Mammary epithelial cell (primary cell): Measurements from ENCODE around the gene CAP2.

Experiments used
- EZH2 ChIP-seq: IDR thresholded peaks from 2 replicates; pipeline ENCODE4 v1.6.1; 2012; ENCODE audit warnings: low read length, inconsistent platforms, borderline replicate concordance
- TF ChIP-seq, protein P1 (sequence below), 2 donors: IDR thresholded peaks in 1 of 2; conservative IDR thresholded peaks in 1 of 2; 2 replicates each; pipeline ENCODE4 v1.5.1; 2011 to 2012; ENCODE audit warnings: inconsistent platforms in 2 of 2, low read length in 2 of 2, mild to moderate bottlenecking in 2 of 2, control low read depth in 1 of 2, low read depth in 1 of 2; ENCODE audit not compliant: insufficient read depth in 1 of 2; ENCODE audit errors: extremely low read depth in 1 of 2

GRCh38 chr6:17405944-17406245 is 12.5 kb downstream of the CAP2 start:
- TF ChIP-seq, protein P1, sequence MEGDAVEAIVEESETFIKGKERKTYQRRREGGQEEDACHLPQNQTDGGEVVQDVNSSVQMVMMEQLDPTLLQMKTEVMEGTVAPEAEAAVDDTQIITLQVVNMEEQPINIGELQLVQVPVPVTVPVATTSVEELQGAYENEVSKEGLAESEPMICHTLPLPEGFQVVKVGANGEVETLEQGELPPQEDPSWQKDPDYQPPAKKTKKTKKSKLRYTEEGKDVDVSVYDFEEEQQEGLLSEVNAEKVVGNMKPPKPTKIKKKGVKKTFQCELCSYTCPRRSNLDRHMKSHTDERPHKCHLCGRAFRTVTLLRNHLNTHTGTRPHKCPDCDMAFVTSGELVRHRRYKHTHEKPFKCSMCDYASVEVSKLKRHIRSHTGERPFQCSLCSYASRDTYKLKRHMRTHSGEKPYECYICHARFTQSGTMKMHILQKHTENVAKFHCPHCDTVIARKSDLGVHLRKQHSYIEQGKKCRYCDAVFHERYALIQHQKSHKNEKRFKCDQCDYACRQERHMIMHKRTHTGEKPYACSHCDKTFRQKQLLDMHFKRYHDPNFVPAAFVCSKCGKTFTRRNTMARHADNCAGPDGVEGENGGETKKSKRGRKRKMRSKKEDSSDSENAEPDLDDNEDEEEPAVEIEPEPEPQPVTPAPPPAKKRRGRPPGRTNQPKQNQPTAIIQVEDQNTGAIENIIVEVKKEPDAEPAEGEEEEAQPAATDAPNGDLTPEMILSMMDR (conservative IDR thresholded peaks at IDR 0.05 in 1 of 2, IDR thresholded peaks at IDR 0.05 in 1 of 2; ENCODE audit: extremely low read depth in 1 of 2, insufficient read depth in 1 of 2, low read depth in 1 of 2, low read length in 2 of 2) = no peak
- TF ChIP-seq EZH2 = no peak
